A549 (cell line): ENCODE data around the gene CCSER1. TPM values are rescaled to one million over a fixed set of nuclear protein-coding genes. Genes with fewer than 3 reads are reported as not detected.
"Not testable (repeated sequence)": the region's sequence is repeated elsewhere in the genome, so short reads cannot be mapped to it uniquely, and the experiment has no call there.

Experiments
- ATAC-seq, 2 experiments: fragments of 200-7000 bp in 1 of 2; fragments of >200 bp in 1 of 2; cut with Nextera tagmentation in 1 of 2; cut with Tn5 transposase in 1 of 2; 3 replicates each; pipeline versions ENCODE4 v1.8.0 to v1.9.1; 2018 to 2020; ENCODE audit warnings: mild to moderate bottlenecking in 1 of 2, moderate library complexity in 1 of 2
- CTCF ChIA-PET: fragments of 300-600 bp; sonication (Branson Sonifier 250); formaldehyde crosslinking; extraction: SDS; loops from one replicate; lab custom pipeline; 2021; ENCODE audit warnings: antibody characterized with exemption, inconsistent platforms; lab: Yijun Ruan, JAX
- POLR2A ChIA-PET: fragments of 350-600 bp; formaldehyde crosslinking; extraction: SDS; loops from one replicate; lab custom pipeline; 2021; ENCODE audit warnings: antibody characterized with exemption, inconsistent platforms; lab: Yijun Ruan, JAX
- DNase-seq, 2 experiments: peaks; one replicate each; pipeline versions ENCODE4 v3.0.0 to v3.0.0-alpha.2; 2011 to 2016; ENCODE audit warnings: low read depth in 1 of 2, low spot score in 1 of 2
- FAIRE-seq: peaks from 2 replicates; lab custom pipeline; 2011; peaks lifted over from hg19 to GRCh38; lab: Jason Lieb, UNC
- H3K27ac ChIP-seq, 2 experiments: fragments of >200 bp; sonication (Bioruptor Twin); formaldehyde crosslinking; 3 replicates each; pipeline ENCODE4 v1.5.1; 2016 to 2017
- H3K4me1 ChIP-seq: fragments of >200 bp; sonication (Bioruptor Twin); formaldehyde crosslinking; 3 replicates; pipeline ENCODE4 v1.6.1; 2016
- H3K4me2 ChIP-seq: fragments of >200 bp; sonication (Bioruptor Twin); formaldehyde crosslinking; 3 replicates; pipeline ENCODE4 v1.6.1; 2016
- H3K4me3 ChIP-seq: fragments of >200 bp; sonication (Bioruptor Twin); formaldehyde crosslinking; 3 replicates; pipeline ENCODE4 v1.5.1; 2016
- H3K9me3 ChIP-seq: fragments of >200 bp; sonication (Bioruptor Twin); formaldehyde crosslinking; 3 replicates; pipeline ENCODE4 v1.6.1; 2016
- BHLHE40 ChIP-seq: IDR thresholded peaks from 2 replicates; pipeline ENCODE4 v1.6.1; 2012; ENCODE audit warnings: low read depth, low read length, inconsistent platforms
- CBX2 ChIP-seq: fragments of 200-600 bp; sonication (generic); IDR thresholded peaks from 2 replicates; pipeline ENCODE4 v1.6.1; 2016; ENCODE audit warnings: low read depth, mild to moderate bottlenecking, borderline replicate concordance
- CHD4 ChIP-seq: fragments of 200-600 bp; sonication (generic); IDR thresholded peaks from 2 replicates; pipeline ENCODE4 v1.6.1; 2016; ENCODE audit warnings: antibody characterized with exemption, mild to moderate bottlenecking, borderline replicate concordance
- EHF ChIP-seq: fragments of 250-450 bp; sonication (Bioruptor Pico); IDR thresholded peaks from 2 replicates; pipeline ENCODE4 v1.5.0; 2020; ENCODE audit warnings: mild to moderate bottlenecking
- EP300 ChIP-seq, 2 experiments: fragments of >200 bp; sonication (Bioruptor Twin); formaldehyde crosslinking; IDR thresholded peaks; 2 replicates in 1 of 2; 3 replicates in 1 of 2; pipeline ENCODE4 v1.6.1; 2016 to 2017
- FOSB ChIP-seq: fragments of 250-450 bp; sonication (Bioruptor Pico); IDR thresholded peaks from 2 replicates; pipeline ENCODE4 v1.5.0; 2020; ENCODE audit warnings: mild to moderate bottlenecking, moderate library complexity
- HDAC2 ChIP-seq: fragments of 200-600 bp; sonication (generic); IDR thresholded peaks from 2 replicates; pipeline ENCODE4 v1.6.1; 2016
- JUNB ChIP-seq: fragments of >200 bp; sonication (Bioruptor Twin); formaldehyde crosslinking; IDR thresholded peaks from 2 replicates; pipeline ENCODE4 v1.6.1; 2016
- MAZ ChIP-seq: fragments of 150-350 bp; IDR thresholded peaks from 2 replicates; pipeline ENCODE4 v1.6.1; 2014; ENCODE audit warnings: antibody characterized with exemption, low read depth, low read length, borderline replicate concordance
- NFE2L2 ChIP-seq: fragments of 150-350 bp; conservative IDR thresholded peaks from 2 replicates; pipeline ENCODE4 v1.6.1; 2014; ENCODE audit warnings: low read length
- POLR2A ChIP-seq: IDR thresholded peaks from 2 replicates; pipeline ENCODE4 v1.6.1; 2012; ENCODE audit warnings: mild to moderate bottlenecking, low read length
- RARB ChIP-seq: fragments of 250-450 bp; sonication (Bioruptor Pico); IDR thresholded peaks from 2 replicates; pipeline ENCODE4 v1.8.0; 2021; ENCODE audit warnings: mild to moderate bottlenecking, moderate library complexity
- RCOR1 ChIP-seq: fragments of 150-350 bp; IDR thresholded peaks from 2 replicates; pipeline ENCODE4 v1.6.1; 2014; ENCODE audit warnings: antibody characterized with exemption, low read length, low read depth
- RNF2 ChIP-seq: fragments of 200-600 bp; sonication (generic); IDR thresholded peaks from 2 replicates; pipeline ENCODE4 v1.6.1; 2016; ENCODE audit warnings: low read depth, mild to moderate bottlenecking, antibody characterized with exemption, moderate library complexity, borderline replicate concordance
- SMC3 ChIP-seq: fragments of >200 bp; sonication (Bioruptor Twin); formaldehyde crosslinking; IDR thresholded peaks from 3 replicates; pipeline ENCODE4 v1.6.1; 2018; ENCODE audit warnings: inconsistent platforms
- ZC3H11A ChIP-seq: fragments of 450-650 bp; IDR thresholded peaks from 2 replicates; pipeline ENCODE4 v1.6.1; 2014; ENCODE audit warnings: antibody characterized with exemption, mild to moderate bottlenecking
- ZFP36 ChIP-seq: fragments of 450-650 bp; IDR thresholded peaks from 2 replicates; pipeline ENCODE4 v1.6.1; 2014; ENCODE audit warnings: borderline replicate concordance; ENCODE audit not compliant: partially characterized antibody
- ZNF302 ChIP-seq: fragments of 250-450 bp; sonication (Bioruptor Pico); IDR thresholded peaks from 2 replicates; pipeline ENCODE4 v1.9.0; 2021; ENCODE audit warnings: inconsistent platforms, mild to moderate bottlenecking, moderate library complexity
- ZSCAN20 ChIP-seq: fragments of 250-450 bp; sonication (Bioruptor Pico); IDR thresholded peaks from 2 replicates; pipeline ENCODE4 v1.8.0; 2022; ENCODE audit warnings: mild to moderate bottlenecking, moderate library complexity
- WGBS: methylation state at CpG from one replicate; pipeline ENCODE4 v1.1.6; 2017; ENCODE audit errors: missing lambda C conversion rate; 5-methylcytosine and 5-hydroxymethylcytosine counted together
- polyA plus RNA-seq, 4 experiments: library from polyadenylated mRNA; depleted of rRNA in 3 of 4; stranded (reverse); fragments of >200 nt; fragmentation: RNase III in 1 of 4; extraction: RNeasy Plus Mini Kit Qiagen cat#74134 plus additional on column Dnase treatment in 1 of 4; gene quantifications; 2 replicates in 3 of 4; 3 replicates in 1 of 4; pipeline ENCODE4 v1.2.3, GENCODE V29; 2011 to 2017
- TF ChIP-seq, protein P1 (sequence below): fragments of 250-450 bp; sonication (Bioruptor Pico); IDR thresholded peaks from 2 replicates; pipeline ENCODE4 v1.5.0; 2020; ENCODE audit warnings: low read depth, mild to moderate bottlenecking, moderate library complexity
- TF ChIP-seq, protein P2 (sequence below): fragments of >200 bp; sonication (Bioruptor Twin); formaldehyde crosslinking; IDR thresholded peaks from 3 replicates; pipeline ENCODE4 v1.5.1; 2016
- TF ChIP-seq, protein P3 (sequence below): IDR thresholded peaks from 2 replicates; pipeline ENCODE4 v1.6.1; 2012
- TF ChIP-seq, protein P4 (sequence below): fragments of 200-600 bp; sonication (generic); IDR thresholded peaks from 2 replicates; pipeline ENCODE4 v1.6.1; 2016; ENCODE audit warnings: antibody characterized with exemption, mild to moderate bottlenecking, moderate library complexity

The CCSER1 gene
- polyA plus RNA-seq, 2 of the 4 experiments (the other 2 are of a cell fraction) = 0.06 TPM; not detected in 1

DNA sequence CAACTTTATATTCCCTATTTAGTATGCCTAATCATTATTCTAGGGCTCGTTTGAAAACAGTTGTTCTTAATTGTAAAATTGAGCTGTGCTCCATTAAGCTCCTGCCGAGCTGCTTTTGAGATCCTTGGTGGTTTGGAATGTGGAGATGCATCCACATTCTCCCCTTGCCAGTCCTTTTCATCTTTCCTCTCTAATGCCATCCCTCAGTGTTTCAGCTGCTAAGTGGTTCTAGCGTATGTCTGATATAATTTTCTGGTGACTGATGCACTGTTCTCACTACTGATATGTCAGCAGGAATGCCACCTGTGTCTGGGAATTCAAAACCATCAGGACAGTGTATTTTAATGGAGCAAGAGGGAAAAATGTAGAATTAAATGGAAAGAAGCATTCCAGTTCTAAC is 1085.0 kb downstream of the CCSER1 start:
- ATAC-seq (no peak), FAIRE-seq (no peak), DNase-seq (no peak)
- Histone ChIP-seq H3K9me3 (no peaks in the 10 kb centered on the region), H3K4me3 (no peak overlapping the region), H3K4me2 (no peak overlapping the region), H3K4me1 (no peaks in the 10 kb centered on the region), H3K27ac (no peak overlapping the region)
- CTCF ChIA-PET = no interaction called here
- 3% methylated on average over 3 of the region's 3 CpGs for WGBS
- POLR2A ChIA-PET = no interaction called here
- TF ChIP-seq BHLHE40 = no peak

DNA sequence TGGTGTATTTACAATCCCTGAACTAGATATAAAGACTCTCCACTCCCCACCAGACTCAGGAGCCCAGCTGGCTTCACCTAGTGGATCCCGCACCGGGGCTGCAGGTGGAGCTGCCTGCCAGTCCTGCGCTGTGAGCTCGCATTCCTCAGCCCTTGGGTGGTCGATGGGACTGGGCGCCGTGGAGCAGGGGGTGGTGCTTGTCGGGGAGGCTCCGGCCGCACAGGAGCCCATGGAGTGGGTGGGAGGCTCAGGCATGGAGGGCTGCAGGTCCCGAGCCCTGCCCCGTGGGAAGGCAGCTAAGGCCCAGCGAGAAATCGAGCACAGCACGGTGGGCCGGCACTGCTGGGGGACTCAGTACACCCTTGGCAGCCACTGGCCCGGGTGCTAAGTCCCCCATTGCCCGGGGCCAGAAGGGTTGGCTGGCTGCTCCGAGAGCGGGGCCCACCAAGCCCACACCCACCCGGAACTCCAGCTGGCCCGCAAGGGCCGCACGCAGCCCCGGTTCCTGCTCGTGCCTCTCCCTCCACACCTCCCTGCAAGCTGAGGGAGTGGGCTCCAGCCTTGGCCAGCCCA is 1090.7 kb downstream of the CCSER1 start:
- H3K4me1 ChIP-seq, H3K27ac ChIP-seq, H3K4me3 ChIP-seq, FAIRE-seq, DNase-seq, POLR2A ChIA-PET, ATAC-seq, H3K4me2 ChIP-seq, H3K9me3 ChIP-seq, CTCF ChIA-PET: not testable (repeated sequence)
- WGBS = no CpG with 5 or more reads among the region's 26 CpGs

DNA sequence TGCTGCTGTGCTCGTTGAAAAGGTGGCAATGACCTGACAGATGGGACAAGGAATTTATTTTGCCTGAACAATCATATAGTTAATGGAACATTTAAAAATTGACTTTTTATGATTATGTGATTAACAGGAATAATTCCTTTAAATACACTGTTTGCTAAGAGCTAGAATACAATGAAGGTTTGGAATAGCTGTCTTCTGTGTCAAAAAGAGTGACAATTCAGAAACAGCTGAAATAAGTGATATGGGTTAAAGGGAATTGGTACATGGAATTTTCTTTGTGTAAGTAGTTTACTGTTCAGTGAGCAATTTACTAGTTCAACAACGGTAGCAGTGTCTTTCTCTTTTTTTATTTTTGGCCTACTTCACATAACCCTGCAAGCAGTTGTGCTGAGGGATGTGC is 1093.1 kb downstream of the CCSER1 start:
- Histone ChIP-seq H3K4me1 (no peaks in the 10 kb centered on the region), H3K27ac (no peak overlapping the region), H3K9me3 (no peaks in the 10 kb centered on the region), H3K4me2 (no peak overlapping the region), H3K4me3 (no peak overlapping the region)
- ChIA-PET POLR2A (no interaction called here), CTCF (no interaction called here)
- WGBS = 18% methylated on average over 2 of the region's 2 CpGs
- FAIRE-seq = no peak
- no peak for DNase-seq
- no peak for ATAC-seq
- TF ChIP-seq JUNB = no peak
- TF ChIP-seq ZNF302 = no peak
- TF ChIP-seq MAZ = no peak
- no peak for TF ChIP-seq ZC3H11A
- TF ChIP-seq RARB (CRISPR knock-in tag) = no peak
- TF ChIP-seq HDAC2 = no peak
- TF ChIP-seq ZSCAN20 (CRISPR knock-in tag) = no peak
- TF ChIP-seq SMC3 = no peak
- no peak for TF ChIP-seq CBX2
- TF ChIP-seq, all 56 proteins: peak for 0

DNA sequence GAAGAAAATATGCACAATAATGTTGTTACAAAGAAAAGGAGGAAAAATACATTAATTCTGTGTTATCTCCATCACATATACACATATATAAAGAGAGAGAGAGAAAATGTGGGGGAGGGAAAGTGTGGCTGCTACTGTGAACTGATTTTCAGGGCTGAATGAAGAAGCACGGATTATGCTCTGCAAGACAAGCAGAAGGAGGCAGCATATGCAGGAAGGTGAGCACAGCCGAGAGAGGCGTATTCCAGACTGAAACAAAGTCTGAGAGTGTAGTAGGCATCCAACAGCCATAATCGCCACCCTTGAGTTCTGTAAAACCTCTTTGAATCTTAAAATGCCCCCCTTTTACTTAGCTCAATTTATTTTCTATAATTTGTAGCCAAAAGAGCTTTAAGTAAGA is 1094.8 kb downstream of the CCSER1 start:
- H3K4me2 ChIP-seq = no peak overlapping the region
- CTCF ChIA-PET = no interaction called here
- DNase-seq = no peak
- TF ChIP-seq, protein P1, sequence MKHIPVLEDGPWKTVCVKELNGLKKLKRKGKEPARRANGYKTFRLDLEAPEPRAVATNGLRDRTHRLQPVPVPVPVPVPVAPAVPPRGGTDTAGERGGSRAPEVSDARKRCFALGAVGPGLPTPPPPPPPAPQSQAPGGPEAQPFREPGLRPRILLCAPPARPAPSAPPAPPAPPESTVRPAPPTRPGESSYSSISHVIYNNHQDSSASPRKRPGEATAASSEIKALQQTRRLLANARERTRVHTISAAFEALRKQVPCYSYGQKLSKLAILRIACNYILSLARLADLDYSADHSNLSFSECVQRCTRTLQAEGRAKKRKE = no peak
- TF ChIP-seq CHD4 (no peak), POLR2A (no peak), RARB (CRISPR knock-in tag) (no peak), NFE2L2 (no peak), EP300 (IDR thresholded peaks at IDR 0.05) (no peak), MAZ (no peak), ZFP36 (no peak), JUNB (no peak), RNF2 (no peak), EHF (CRISPR knock-in tag) (no peak), RCOR1 (no peak), FOSB (CRISPR knock-in tag) (no peak)
- TF ChIP-seq, protein P2, sequence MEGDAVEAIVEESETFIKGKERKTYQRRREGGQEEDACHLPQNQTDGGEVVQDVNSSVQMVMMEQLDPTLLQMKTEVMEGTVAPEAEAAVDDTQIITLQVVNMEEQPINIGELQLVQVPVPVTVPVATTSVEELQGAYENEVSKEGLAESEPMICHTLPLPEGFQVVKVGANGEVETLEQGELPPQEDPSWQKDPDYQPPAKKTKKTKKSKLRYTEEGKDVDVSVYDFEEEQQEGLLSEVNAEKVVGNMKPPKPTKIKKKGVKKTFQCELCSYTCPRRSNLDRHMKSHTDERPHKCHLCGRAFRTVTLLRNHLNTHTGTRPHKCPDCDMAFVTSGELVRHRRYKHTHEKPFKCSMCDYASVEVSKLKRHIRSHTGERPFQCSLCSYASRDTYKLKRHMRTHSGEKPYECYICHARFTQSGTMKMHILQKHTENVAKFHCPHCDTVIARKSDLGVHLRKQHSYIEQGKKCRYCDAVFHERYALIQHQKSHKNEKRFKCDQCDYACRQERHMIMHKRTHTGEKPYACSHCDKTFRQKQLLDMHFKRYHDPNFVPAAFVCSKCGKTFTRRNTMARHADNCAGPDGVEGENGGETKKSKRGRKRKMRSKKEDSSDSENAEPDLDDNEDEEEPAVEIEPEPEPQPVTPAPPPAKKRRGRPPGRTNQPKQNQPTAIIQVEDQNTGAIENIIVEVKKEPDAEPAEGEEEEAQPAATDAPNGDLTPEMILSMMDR = no peak
- TF ChIP-seq, protein P3, sequence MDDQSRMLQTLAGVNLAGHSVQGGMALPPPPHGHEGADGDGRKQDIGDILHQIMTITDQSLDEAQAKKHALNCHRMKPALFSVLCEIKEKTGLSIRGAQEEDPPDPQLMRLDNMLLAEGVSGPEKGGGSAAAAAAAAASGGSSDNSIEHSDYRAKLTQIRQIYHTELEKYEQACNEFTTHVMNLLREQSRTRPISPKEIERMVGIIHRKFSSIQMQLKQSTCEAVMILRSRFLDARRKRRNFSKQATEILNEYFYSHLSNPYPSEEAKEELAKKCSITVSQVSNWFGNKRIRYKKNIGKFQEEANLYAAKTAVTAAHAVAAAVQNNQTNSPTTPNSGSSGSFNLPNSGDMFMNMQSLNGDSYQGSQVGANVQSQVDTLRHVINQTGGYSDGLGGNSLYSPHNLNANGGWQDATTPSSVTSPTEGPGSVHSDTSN = no peak
- TF ChIP-seq, protein P4, sequence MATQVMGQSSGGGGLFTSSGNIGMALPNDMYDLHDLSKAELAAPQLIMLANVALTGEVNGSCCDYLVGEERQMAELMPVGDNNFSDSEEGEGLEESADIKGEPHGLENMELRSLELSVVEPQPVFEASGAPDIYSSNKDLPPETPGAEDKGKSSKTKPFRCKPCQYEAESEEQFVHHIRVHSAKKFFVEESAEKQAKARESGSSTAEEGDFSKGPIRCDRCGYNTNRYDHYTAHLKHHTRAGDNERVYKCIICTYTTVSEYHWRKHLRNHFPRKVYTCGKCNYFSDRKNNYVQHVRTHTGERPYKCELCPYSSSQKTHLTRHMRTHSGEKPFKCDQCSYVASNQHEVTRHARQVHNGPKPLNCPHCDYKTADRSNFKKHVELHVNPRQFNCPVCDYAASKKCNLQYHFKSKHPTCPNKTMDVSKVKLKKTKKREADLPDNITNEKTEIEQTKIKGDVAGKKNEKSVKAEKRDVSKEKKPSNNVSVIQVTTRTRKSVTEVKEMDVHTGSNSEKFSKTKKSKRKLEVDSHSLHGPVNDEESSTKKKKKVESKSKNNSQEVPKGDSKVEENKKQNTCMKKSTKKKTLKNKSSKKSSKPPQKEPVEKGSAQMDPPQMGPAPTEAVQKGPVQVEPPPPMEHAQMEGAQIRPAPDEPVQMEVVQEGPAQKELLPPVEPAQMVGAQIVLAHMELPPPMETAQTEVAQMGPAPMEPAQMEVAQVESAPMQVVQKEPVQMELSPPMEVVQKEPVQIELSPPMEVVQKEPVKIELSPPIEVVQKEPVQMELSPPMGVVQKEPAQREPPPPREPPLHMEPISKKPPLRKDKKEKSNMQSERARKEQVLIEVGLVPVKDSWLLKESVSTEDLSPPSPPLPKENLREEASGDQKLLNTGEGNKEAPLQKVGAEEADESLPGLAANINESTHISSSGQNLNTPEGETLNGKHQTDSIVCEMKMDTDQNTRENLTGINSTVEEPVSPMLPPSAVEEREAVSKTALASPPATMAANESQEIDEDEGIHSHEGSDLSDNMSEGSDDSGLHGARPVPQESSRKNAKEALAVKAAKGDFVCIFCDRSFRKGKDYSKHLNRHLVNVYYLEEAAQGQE = no peak
- TF ChIP-seq, all 56 proteins: peak for 0
- H3K9me3 ChIP-seq = no peaks in the 10 kb centered on the region
- POLR2A ChIA-PET = no interaction called here
- WGBS = 47% methylated on average over 4 of the region's 4 CpGs
- FAIRE-seq (no peak), ATAC-seq (no peak)
- no peak overlapping the region for H3K4me3 ChIP-seq
- no peak overlapping the region for H3K27ac ChIP-seq
- no peaks in the 10 kb centered on the region for H3K4me1 ChIP-seq
